H1 (cell line): Measurements from ENCODE around the gene STX5. TPM values are rescaled to one million over a fixed set of nuclear protein-coding genes. Genes with fewer than 3 reads are reported as not detected.
A peak's percentile ranks its signal among the peaks of the same experiment; 100 is the strongest.

Experiments
- CTCF ChIA-PET: fragments of 300-600 bp; sonication (Branson Sonifier 250); formaldehyde crosslinking; loops from one replicate; lab custom pipeline; 2021; ENCODE audit not compliant: partially characterized antibody; lab: Charles Lee
- POLR2A ChIA-PET: fragments of 300-600 bp; sonication (Branson Sonifier 250); formaldehyde crosslinking; loops from one replicate; lab custom pipeline; 2021; ENCODE audit warnings: inconsistent platforms; ENCODE audit not compliant: partially characterized antibody; lab: Charles Lee
- DNase-seq, 2 experiments: peaks; one replicate each; pipeline versions ENCODE4 v3.0.0 to v3.0.0-alpha.2; 2010 to 2022; ENCODE audit warnings: low spot score in 2 of 2, low read depth in 1 of 2, mixed read lengths in 1 of 2
- FAIRE-seq: peaks from 2 replicates; lab custom pipeline; 2011; peaks lifted over from hg19 to GRCh38; lab: Jason Lieb, UNC
- H2AFZ ChIP-seq: 2 replicates; pipeline ENCODE4 v1.8.1; 2012; ENCODE audit warnings: low read length, inconsistent platforms
- H2AK5ac ChIP-seq: 2 replicates; pipeline ENCODE4 v1.6.1; 2013; ENCODE audit warnings: low read depth, low read length
- H2BK120ac ChIP-seq: replicated peaks from 2 replicates; pipeline ENCODE3; 2013; ENCODE audit warnings: low read depth, low read length, inconsistent platforms
- H2BK12ac ChIP-seq: 2 replicates; pipeline ENCODE4 v1.6.1; 2013; ENCODE audit warnings: low read depth, low read length
- H2BK15ac ChIP-seq: 2 replicates; pipeline ENCODE4 v1.6.1; 2013; ENCODE audit warnings: low read length
- H2BK20ac ChIP-seq: 2 replicates; pipeline ENCODE4 v1.6.1; 2013; ENCODE audit warnings: low read length
- H2BK5ac ChIP-seq: 2 replicates; pipeline ENCODE4 v1.6.1; 2013; ENCODE audit warnings: low read depth, low read length
- H3K14ac ChIP-seq: 2 replicates; pipeline ENCODE4 v1.6.1; 2013; ENCODE audit warnings: inconsistent platforms; ENCODE audit not compliant: insufficient read length
- H3K18ac ChIP-seq: 2 replicates; pipeline ENCODE4 v1.6.1; 2013; ENCODE audit warnings: low read length; ENCODE audit errors: extremely low read depth
- H3K23ac ChIP-seq: 2 replicates; pipeline ENCODE4 v1.6.1; 2013; ENCODE audit warnings: inconsistent platforms; ENCODE audit not compliant: insufficient read length
- H3K23me2 ChIP-seq: 2 replicates; pipeline ENCODE4 v1.6.1; 2013; ENCODE audit warnings: low read depth, low read length
- H3K27ac ChIP-seq: 2 replicates; pipeline ENCODE4 v1.6.1; 2011; ENCODE audit warnings: low read depth, low read length, inconsistent platforms
- H3K27me3 ChIP-seq, 4 experiments: replicated peaks in 1 of 4; 1 replicate in 1 of 4; 2 replicates in 3 of 4; pipeline versions ENCODE4 v1.6.1 to v1.8.1; 2011 to 2013; ENCODE audit warnings: low read length in 3 of 4, mild to moderate bottlenecking in 3 of 4, inconsistent platforms in 2 of 4, mixed read lengths in 2 of 4, moderate library complexity in 1 of 4; ENCODE audit not compliant: control insufficient read depth in 3 of 4, insufficient read depth in 3 of 4; ENCODE audit errors: extremely low read depth in 1 of 4
- H3K36me3 ChIP-seq, 4 experiments: 2 replicates each; pipeline versions ENCODE4 v1.6.1 to v1.8.1; 2011 to 2013; ENCODE audit warnings: mild to moderate bottlenecking in 4 of 4, low read length in 3 of 4, moderate library complexity in 2 of 4, control low read depth in 1 of 4, inconsistent platforms in 1 of 4; ENCODE audit not compliant: insufficient read depth in 4 of 4, control insufficient read depth in 2 of 4
- H3K4ac ChIP-seq: replicated peaks from 2 replicates; pipeline ENCODE3; 2013; ENCODE audit warnings: low read length, low read depth, mixed read lengths, inconsistent platforms; ENCODE audit not compliant: insufficient read length
- H3K4me1 ChIP-seq, 4 experiments: replicated peaks in 1 of 4; 1 replicate in 1 of 4; 2 replicates in 3 of 4; pipeline versions ENCODE4 v1.6.1 to v1.8.1; 2011 to 2013; ENCODE audit warnings: low read length in 3 of 4, inconsistent platforms in 2 of 4, mixed read lengths in 1 of 4; ENCODE audit not compliant: insufficient read depth in 4 of 4, control insufficient read depth in 3 of 4
- H3K4me2 ChIP-seq, 2 experiments: 2 replicates each; pipeline versions ENCODE4 v1.6.1 to v1.8.1; 2011 to 2013; ENCODE audit warnings: low read depth in 2 of 2, low read length in 2 of 2, control low read depth in 1 of 2, inconsistent platforms in 1 of 2, mild to moderate bottlenecking in 1 of 2; ENCODE audit not compliant: insufficient read depth in 1 of 2
- H3K4me3 ChIP-seq, 4 experiments: fragments of 200-600, 300-600 bp in 1 of 4; sonication (generic), shearing (Covaris generic), sonication (Bioruptor Twin) in 1 of 4; 2 replicates each; pipeline versions ENCODE4 v1.5.1 to v1.8.1; 2011 to 2016; ENCODE audit warnings: low read length in 4 of 4, low read depth in 3 of 4, control low read depth in 2 of 4, inconsistent platforms in 2 of 4, mild to moderate bottlenecking in 2 of 4, mixed read lengths in 1 of 4, moderate library complexity in 1 of 4; ENCODE audit not compliant: insufficient read depth in 2 of 4; ENCODE audit errors: extremely low read depth in 1 of 4
- H3K56ac ChIP-seq: replicated peaks from 2 replicates; pipeline ENCODE3; 2013; ENCODE audit warnings: low read depth, mild to moderate bottlenecking, mixed read lengths, low read length, inconsistent platforms; ENCODE audit not compliant: insufficient read length
- H3K79me1 ChIP-seq: 2 replicates; pipeline ENCODE4 v1.6.1; 2013; ENCODE audit warnings: low read depth, low read length, control low read depth
- H3K79me2 ChIP-seq, 2 experiments: 2 replicates each; pipeline versions ENCODE4 v1.6.1 to v1.8.1; 2012 to 2013; ENCODE audit warnings: low read length in 2 of 2, mild to moderate bottlenecking in 2 of 2, inconsistent platforms in 1 of 2; ENCODE audit not compliant: insufficient read depth in 2 of 2, control insufficient read depth in 1 of 2
- H3K9ac ChIP-seq, 4 experiments: replicated peaks in 1 of 4; 1 replicate in 1 of 4; 2 replicates in 3 of 4; pipeline versions ENCODE4 v1.6.1 to v1.8.1; 2011 to 2013; ENCODE audit warnings: low read depth in 3 of 4, low read length in 3 of 4, control low read depth in 2 of 4, mild to moderate bottlenecking in 2 of 4, moderate library complexity in 2 of 4, inconsistent platforms in 1 of 4; ENCODE audit errors: extremely low read depth in 1 of 4
- H3K9me3 ChIP-seq, 2 experiments: 2 replicates each; pipeline versions ENCODE4 v1.6.1 to v1.8.1; 2012 to 2013; ENCODE audit warnings: mild to moderate bottlenecking in 2 of 2, moderate library complexity in 2 of 2, control low read depth in 1 of 2, inconsistent platforms in 1 of 2, low read depth in 1 of 2, low read length in 1 of 2, mixed read lengths in 1 of 2; ENCODE audit not compliant: insufficient read depth in 2 of 2
- H4K20me1 ChIP-seq, 2 experiments: replicated peaks in 1 of 2; 2 replicates each; pipeline versions ENCODE3 to v1.8.1; 2011 to 2013; ENCODE audit warnings: inconsistent platforms in 2 of 2, low read length in 2 of 2, mild to moderate bottlenecking in 1 of 2; ENCODE audit not compliant: insufficient read depth in 2 of 2, control insufficient read depth in 1 of 2
- H4K5ac ChIP-seq: 2 replicates; pipeline ENCODE4 v1.6.1; 2013; ENCODE audit warnings: low read length, low read depth, mixed read lengths, inconsistent platforms; ENCODE audit not compliant: insufficient read length
- H4K8ac ChIP-seq: 2 replicates; pipeline ENCODE4 v1.8.0; 2013; ENCODE audit warnings: mild to moderate bottlenecking, moderate library complexity, low read length, inconsistent platforms; ENCODE audit not compliant: insufficient read depth; ENCODE audit errors: extremely low read depth
- H4K91ac ChIP-seq: replicated peaks from 2 replicates; pipeline ENCODE3; 2013; ENCODE audit warnings: low read length, mixed read lengths, inconsistent platforms; ENCODE audit not compliant: insufficient read length
- CBX8 ChIP-seq: fragments of 300-800, 300-1000 bp; sonication (generic); IDR thresholded peaks from 2 replicates; pipeline ENCODE4 v1.7.1; 2016; ENCODE audit warnings: low read depth, low read length, borderline replicate concordance
- POLR2A ChIP-seq, 2 experiments: IDR thresholded peaks; 1 replicate in 1 of 2; 2 replicates in 1 of 2; pipeline ENCODE4 v1.6.1; 2011; ENCODE audit warnings: low read depth in 2 of 2, low read length in 2 of 2, mild to moderate bottlenecking in 2 of 2; ENCODE audit errors: control extremely low read depth in 1 of 2
- WGBS, 2 experiments: shearing (Covaris generic) in 1 of 2; methylation state at CpG; one replicate each; pipeline versions ENCODE4 v1.1.6 to v1.1.7; 2013 to 2015; ENCODE audit warnings: low lambda C conversion rate in 2 of 2, mixed read lengths in 2 of 2, inconsistent platforms in 1 of 2, low coverage in 1 of 2, missing lambda C conversion rate in 1 of 2; ENCODE audit not compliant: insufficient replicate concordance in 2 of 2, insufficient coverage in 1 of 2, insufficient read length in 1 of 2; ENCODE audit errors: extremely low coverage in 1 of 2, missing lambda C conversion rate in 1 of 2; 5-methylcytosine and 5-hydroxymethylcytosine counted together
- polyA plus RNA-seq, 7 experiments: library from polyadenylated mRNA; depleted of rRNA in 3 of 7; stranded (reverse) in 5 of 7; unstranded in 2 of 7; fragments of >200 nt in 5 of 7; fragments of 200-250 nt in 2 of 7; gene quantifications; 1 replicate in 5 of 7; 2 replicates in 1 of 7; 4 replicates in 1 of 7; pipeline versions ENCODE4 v1.2.1 to v1.2.3, GENCODE V29; 2011 to 2013; ENCODE audit warnings: missing spikeins in 2 of 7, mixed read lengths in 2 of 7
- total RNA-seq: library from RNA; stranded (reverse); fragmentation: NEBNext Ultra II Directional; extraction: Animal tissue kit (Norgen Biotek cat#: 25700); gene quantifications from 2 replicates; pipeline ENCODE4 v1.2.1, GENCODE V29; 2021

STX5 gene
- total and polyA plus RNA-seq, 2 of the 8 experiments (the other 6 are each of a cell fraction or from before 2014, with no cell fraction given): 24.2 to 28.5 TPM

DNA sequence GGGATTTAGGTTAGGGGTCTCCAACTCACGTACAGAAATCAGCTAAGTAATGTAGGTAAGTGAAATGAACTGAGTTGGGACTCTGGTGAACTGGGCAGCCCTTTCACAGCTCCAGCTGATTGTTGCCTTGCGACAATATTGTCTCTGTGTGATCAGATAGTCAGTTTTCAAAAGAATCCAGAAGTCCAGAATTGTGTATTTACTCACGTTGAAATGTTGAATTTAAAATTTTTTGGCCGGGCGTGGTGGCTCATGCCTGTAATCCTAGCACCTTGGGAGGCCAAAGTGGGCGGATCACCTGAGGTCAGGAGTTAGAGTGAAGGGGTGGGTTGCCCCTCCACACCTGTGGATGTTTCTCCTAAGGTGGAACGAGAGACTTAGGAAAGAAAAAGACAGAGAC, 26.4 kb upstream of the STX5 start:
- Histone ChIP-seq H3K56ac (no peak overlapping the region), H4K8ac (no peak overlapping the region), H3K4me2 (peak overlapping the region; percentile 78 to 95), H2BK20ac (no peak overlapping the region), H3K23ac (no peak overlapping the region), H4K5ac (no peak overlapping the region), H2AK5ac (peak overlapping the region; percentile 31; the same call in 1 of the 2 replicates), H2BK120ac (no peak overlapping the region), H4K20me1 (peaks cover 5 to 24% of the 10 kb centered on the region in 2 experiments), H3K14ac (no peak overlapping the region), H3K4me3 (peak overlapping the region; percentile 74 to 100 (median 90)), H2BK15ac (no peak overlapping the region), H3K23me2 (peaks cover 14% of the 10 kb centered on the region), H3K4ac (no peak overlapping the region), H3K36me3 (peaks cover 19 to 44% (median 21%) of the 10 kb centered on the region in 4 experiments), H3K4me1 (peaks cover 0 to 15% (median 9%) of the 10 kb centered on the region in 4 experiments; a peak in 4 of 7 replicates), H3K79me1 (peaks cover 5% of the 10 kb centered on the region; the same call in 1 of the 2 replicates), H4K91ac (no peak overlapping the region), H3K9ac (peak overlapping the region in 3 of 4 experiments; percentile 56 to 82 (median 73); a peak in 5 of 7 replicates), H3K79me2 (peaks cover 59 to 98% of the 10 kb centered on the region in 2 experiments), H2BK12ac (no peak overlapping the region), H3K9me3 (no peaks in the 10 kb centered on the region), H2BK5ac (no peak overlapping the region), H3K18ac (no peak overlapping the region), H3K27me3 (no peaks in the 10 kb centered on the region), H3K27ac (0 out of 2 replicates have a peak overlapping the region, but pooled peaks have one; percentile 44), H2AFZ (no peak overlapping the region)
- ChIA-PET POLR2A (interaction anchor here (1.1 to 20.0 kb wide), 13 partner anchors 9 to 831 kb away, joined by 3 to 2104 read pairs (median 67); partner anchors contain the start of genes BSCL2, C11orf98, CSKMT and EEF1G), CTCF (interaction anchor here (0.6 to 1.5 kb wide), 7 partner anchors 22 to 187 kb away, joined by 3 to 7 read pairs (median 4); partner anchors contain the start of genes GNG3, SLC3A2 and UQCC3)
- DNase-seq (no peak), FAIRE-seq (no peak)
- TF ChIP-seq CBX8 (no peak), POLR2A (IDR thresholded peaks at IDR 0.05; ENCODE audit: control extremely low read depth in 1 of 2, low read depth in 2 of 2, low read length in 2 of 2) (peak in 1 of 2 experiments; percentile 36; a peak in 2 of 3 replicates)
- WGBS, 2 experiments: 33% methylated on average over 7 of the region's 7 CpGs; no CpG with 5 or more reads in 1 of the 2 experiments
